OCI-LY7 (cell line): ENCODE measurements around the gene RAMP3. TPM values are rescaled to one million over a fixed set of nuclear protein-coding genes. Genes with fewer than 3 reads are reported as not detected.
A peak's percentile ranks its signal among the peaks of the same experiment; 100 is the strongest.
"Not testable (repeated sequence)": the region's sequence is repeated elsewhere in the genome, so short reads cannot be mapped to it uniquely, and the experiment has no call there.

Experiments
- BruUV-seq: library from RNA; stranded (reverse); fragments of 400-500 nt; replicated peaks from 2 replicates; lab custom pipeline; 2021; lab: Mats Ljungman, UMichigan
- CTCF ChIA-PET: fragments of 300-600 bp; sonication (Branson Sonifier 250); formaldehyde crosslinking; loops from one replicate; lab custom pipeline; 2022; ENCODE audit warnings: antibody characterized with exemption; ENCODE audit not compliant: unreplicated experiment; lab: Charles Lee
- POLR2A ChIA-PET: fragments of 300-600 bp; sonication (Branson Sonifier 250); formaldehyde crosslinking; loops from one replicate; lab custom pipeline; 2022; ENCODE audit warnings: antibody characterized with exemption; lab: Charles Lee
- DNase-seq: peaks from one replicate; pipeline ENCODE4 v3.0.0-alpha.2; 2015; ENCODE audit warnings: low spot score
- H2AFZ ChIP-seq: fragments of 200-600 bp; sonication (generic), shearing (Covaris generic); 2 replicates; pipeline ENCODE4 v1.6.1; 2014; ENCODE audit warnings: mild to moderate bottlenecking, antibody characterized with exemption, low read length, moderate library complexity
- H3K27ac ChIP-seq: fragments of 200-600 bp; sonication (generic); 2 replicates; pipeline ENCODE4 v1.5.1; 2014; ENCODE audit warnings: mixed run types, low read depth, mild to moderate bottlenecking, moderate library complexity, low read length, inconsistent platforms; ENCODE audit not compliant: poor library complexity, severe bottlenecking
- H3K36me3 ChIP-seq: fragments of 200-600 bp; sonication (generic); 2 replicates; pipeline ENCODE4 v1.6.1; 2014; ENCODE audit warnings: mild to moderate bottlenecking, antibody characterized with exemption, low read length, moderate library complexity, mixed read lengths; ENCODE audit not compliant: insufficient read depth
- H3K4me1 ChIP-seq: fragments of 200-600 bp; sonication (generic); 2 replicates; pipeline ENCODE4 v1.5.1; 2014; ENCODE audit warnings: mild to moderate bottlenecking, low read length; ENCODE audit not compliant: insufficient read depth, poor library complexity, severe bottlenecking
- H3K4me2 ChIP-seq: fragments of 200-600 bp; sonication (generic); 2 replicates; pipeline ENCODE4 v1.6.1; 2014; ENCODE audit warnings: mild to moderate bottlenecking, low read length
- H3K4me3 ChIP-seq: fragments of 200-600 bp; sonication (generic); 2 replicates; pipeline ENCODE4 v1.5.1; 2014; ENCODE audit warnings: mild to moderate bottlenecking, low read depth, low read length; ENCODE audit not compliant: poor library complexity, severe bottlenecking
- H3K79me2 ChIP-seq: fragments of 200-600 bp; sonication (generic); 2 replicates; pipeline ENCODE4 v1.6.1; 2016; ENCODE audit warnings: low read depth, mild to moderate bottlenecking, low read length, moderate library complexity, mixed read lengths; ENCODE audit not compliant: insufficient read depth
- H3K9me2 ChIP-seq: fragments of 200-600 bp; sonication (generic); 2 replicates; pipeline ENCODE4 v1.6.1; 2016; ENCODE audit warnings: mild to moderate bottlenecking, low read length, mixed read lengths; ENCODE audit not compliant: insufficient read depth
- H3K9me3 ChIP-seq: fragments of 200-600 bp; sonication (generic); 2 replicates; pipeline ENCODE4 v1.6.1; 2014; ENCODE audit warnings: mild to moderate bottlenecking, mixed run types, low read length, mixed read lengths
- H4K20me1 ChIP-seq: fragments of 200-600 bp; sonication (generic); 2 replicates; pipeline ENCODE4 v1.6.1; 2014; ENCODE audit warnings: mild to moderate bottlenecking, antibody characterized with exemption, low read length, moderate library complexity, mixed read lengths; ENCODE audit not compliant: insufficient read depth
- EZH2phosphoT487 ChIP-seq: fragments of 200-600 bp; sonication (generic); IDR thresholded peaks from 2 replicates; pipeline ENCODE4 v1.6.1; 2018; ENCODE audit warnings: low read depth, borderline replicate concordance, mild to moderate bottlenecking, mixed run types, antibody characterized with exemption, low read length, moderate library complexity, mixed read lengths
- intact Hi-C: fragments of 100-400 bp; cut with micrococcal nuclease; formaldehyde crosslinking; loops from one replicate; pipeline ENCODE4 v1.10.0; 2022; ENCODE audit not compliant: unreplicated experiment
- total RNA-seq, 2 experiments: library from RNA; depleted of rRNA in 1 of 2; stranded (reverse); fragments of >200 nt in 1 of 2; shearing (Covaris generic) in 1 of 2; gene quantifications; 2 replicates each; pipeline ENCODE4 v1.2.3, GENCODE V29; 2014 to 2022
- TF ChIP-seq, protein P1 (sequence below): fragments of 200-600 bp; sonication (generic); conservative IDR thresholded peaks from 2 replicates; pipeline ENCODE4 v1.5.1; 2014; ENCODE audit warnings: mild to moderate bottlenecking, antibody characterized with exemption, low read length, moderate library complexity, mixed read lengths

The RAMP3 gene
- total RNA-seq, 2 experiments from 2014 or later = not detected

DNA sequence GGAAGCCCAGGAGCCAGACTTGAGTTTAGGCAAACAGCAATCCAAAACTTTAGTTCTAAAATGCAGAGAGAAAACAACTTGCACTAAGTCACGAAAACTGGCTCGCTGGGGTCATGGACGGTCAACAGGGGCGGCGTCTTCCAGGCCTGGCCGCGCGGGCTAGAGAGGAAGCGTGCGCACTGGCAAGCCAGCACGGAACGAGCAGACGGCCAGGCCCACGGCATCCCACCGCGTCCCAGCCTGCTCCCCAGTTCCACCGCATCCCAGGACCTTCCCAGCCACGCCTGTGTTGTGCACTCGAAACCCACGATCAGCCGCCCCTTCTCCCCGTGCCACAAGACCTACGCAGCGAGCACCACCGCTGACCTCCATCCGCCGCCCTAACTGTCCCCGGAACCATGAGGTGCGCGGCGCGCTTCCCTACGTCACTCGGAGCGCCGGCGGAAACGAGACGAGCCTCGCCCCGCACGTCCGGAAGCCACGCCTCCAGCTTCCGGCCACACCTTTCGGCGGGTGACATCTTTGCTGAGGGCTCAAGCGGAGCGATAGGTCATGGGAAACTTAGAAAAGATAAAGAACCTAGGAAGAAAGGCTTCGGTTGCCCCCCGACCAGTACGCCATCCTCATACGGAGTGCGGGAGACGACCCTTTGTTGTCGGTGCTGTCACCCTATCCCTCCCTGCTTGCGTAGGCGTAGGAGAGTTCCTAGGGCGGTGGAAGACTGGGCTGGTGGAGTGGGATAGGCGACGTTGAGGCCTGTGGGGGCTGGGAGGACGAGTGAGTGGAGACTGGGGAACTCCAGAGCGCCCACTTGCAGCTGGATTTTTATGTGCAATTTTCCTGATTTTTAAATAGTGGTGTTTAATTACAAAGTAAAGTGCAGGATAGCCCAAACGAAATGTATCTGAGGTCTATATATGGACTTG, 46.0 kb upstream of the RAMP3 start, which contains the start of gene TBRG4:
Gene TBRG4 (minus strand): TSS at position 400 of the 926 bp plus-strand sequence. CDS start 2,460 bp downstream, outside the sequence.
- POLR2A ChIA-PET = interaction anchor here (0.6 to 2.4 kb wide), 7 partner anchors 12 to 223 kb away, joined by 3 to 14 read pairs (median 3); partner anchors contain the start of gene CCM2
- Histone ChIP-seq H3K79me2 (peaks cover 58% of the 10 kb centered on the region), H4K20me1 (peaks cover 27% of the 10 kb centered on the region), H3K9me2 (no peaks in the 10 kb centered on the region), H3K4me3 (peak within 1 kb of the TSS; percentile 85), H3K9me3 (no peaks in the 10 kb centered on the region), H3K36me3 (peaks cover 36% of the 10 kb centered on the region), H3K4me1 (peaks cover 46% of the 10 kb centered on the region), H2AFZ (peak within 1 kb of the TSS; percentile 14; the same call in 1 of the 2 replicates), H3K4me2 (peak within 1 kb of the TSS; percentile 63), H3K27ac (peak within 1 kb of the TSS; percentile 80)
- DNase-seq = peak; percentile 97
- CTCF ChIA-PET = no interaction called here
- intact Hi-C loops = loop anchor here (1.0 to 10.0 kb wide), 3 partner anchors 110 to 267 kb away; partner anchors contain the start of genes H2AZ2 and MYO1G
- TF ChIP-seq, protein P1, sequence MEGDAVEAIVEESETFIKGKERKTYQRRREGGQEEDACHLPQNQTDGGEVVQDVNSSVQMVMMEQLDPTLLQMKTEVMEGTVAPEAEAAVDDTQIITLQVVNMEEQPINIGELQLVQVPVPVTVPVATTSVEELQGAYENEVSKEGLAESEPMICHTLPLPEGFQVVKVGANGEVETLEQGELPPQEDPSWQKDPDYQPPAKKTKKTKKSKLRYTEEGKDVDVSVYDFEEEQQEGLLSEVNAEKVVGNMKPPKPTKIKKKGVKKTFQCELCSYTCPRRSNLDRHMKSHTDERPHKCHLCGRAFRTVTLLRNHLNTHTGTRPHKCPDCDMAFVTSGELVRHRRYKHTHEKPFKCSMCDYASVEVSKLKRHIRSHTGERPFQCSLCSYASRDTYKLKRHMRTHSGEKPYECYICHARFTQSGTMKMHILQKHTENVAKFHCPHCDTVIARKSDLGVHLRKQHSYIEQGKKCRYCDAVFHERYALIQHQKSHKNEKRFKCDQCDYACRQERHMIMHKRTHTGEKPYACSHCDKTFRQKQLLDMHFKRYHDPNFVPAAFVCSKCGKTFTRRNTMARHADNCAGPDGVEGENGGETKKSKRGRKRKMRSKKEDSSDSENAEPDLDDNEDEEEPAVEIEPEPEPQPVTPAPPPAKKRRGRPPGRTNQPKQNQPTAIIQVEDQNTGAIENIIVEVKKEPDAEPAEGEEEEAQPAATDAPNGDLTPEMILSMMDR = peak; percentile 77
- TF ChIP-seq EZH2phosphoT487 = no peak
- TSS peak; percentile 98 for BruUV-seq

DNA sequence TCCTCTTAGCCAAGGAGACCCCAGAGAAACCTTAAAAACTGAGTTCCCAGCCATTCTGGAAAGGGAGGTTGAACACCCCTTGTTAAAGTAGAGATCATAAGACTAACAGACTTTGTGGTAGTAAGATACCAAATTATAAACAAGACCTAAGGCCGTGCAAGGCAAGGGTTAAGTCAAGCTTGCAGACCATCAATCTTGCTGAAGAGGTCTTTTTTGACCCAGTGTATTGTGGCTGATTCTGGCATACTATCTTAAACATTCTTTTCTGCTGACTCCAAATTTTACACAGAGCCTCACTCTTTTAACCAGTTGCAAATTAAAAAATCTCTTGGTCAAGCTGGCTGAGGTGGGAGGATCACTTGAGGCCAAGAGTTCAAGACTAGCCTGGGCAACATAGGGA, 44.9 kb upstream of the RAMP3 start:
- H3K4me1 ChIP-seq = peaks cover 44% of the 10 kb centered on the region

DNA sequence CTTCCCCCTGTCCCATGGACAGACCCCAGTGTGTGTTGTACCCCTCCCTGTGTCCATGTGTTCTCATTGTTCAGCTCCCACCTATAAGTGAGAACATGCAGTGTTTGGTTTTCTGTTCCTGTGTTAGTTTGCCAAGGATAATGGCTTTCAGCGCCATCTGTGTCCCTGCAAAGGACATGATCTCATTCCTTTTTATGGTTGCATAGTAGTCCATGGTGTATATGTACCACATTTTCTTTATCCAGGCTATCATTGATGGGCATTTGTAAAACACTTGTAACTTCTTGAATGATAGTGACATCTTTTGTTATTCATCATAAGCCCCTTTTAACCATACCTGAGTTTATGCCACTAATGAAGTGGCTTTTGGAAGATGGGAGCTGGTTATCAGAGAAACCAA, 43.3 kb upstream of the RAMP3 start:
- H3K36me3 ChIP-seq, H3K9me3 ChIP-seq, H3K4me2 ChIP-seq, H3K9me2 ChIP-seq, H3K4me3 ChIP-seq, H4K20me1 ChIP-seq, H3K27ac ChIP-seq, DNase-seq, H2AFZ ChIP-seq, BruUV-seq, CTCF ChIA-PET: not testable (repeated sequence)
- intact Hi-C loops = loop anchor here (10.0 kb wide), 1 partner anchor 269 kb away; the partner anchor contains the start of gene H2AZ2
- H3K79me2 ChIP-seq = peaks cover 31% of the 10 kb centered on the region
- POLR2A ChIA-PET = interaction anchor here (0.6 to 1.8 kb wide), 5 partner anchors 9 to 261 kb away, joined by 3 to 7 read pairs (median 3); no protein-coding TSS in a partner anchor
- H3K4me1 ChIP-seq = peaks cover 39% of the 10 kb centered on the region

More for the DNA sequence above, 44.9 kb upstream of the RAMP3 start:
- intact Hi-C loops = loop anchor here (10.0 kb wide), 1 partner anchor 268 kb away; the partner anchor contains the start of gene H2AZ2
- no peaks in the 10 kb centered on the region for H3K9me2 ChIP-seq
- H3K4me3 ChIP-seq = peak overlapping the region; percentile 85
- ChIA-PET POLR2A (interaction anchor here (1.3 kb wide), 2 partner anchors 15 to 131 kb away, joined by 3 to 4 read pairs; no protein-coding TSS in a partner anchor), CTCF (no interaction called here)
- H3K79me2 ChIP-seq = peaks cover 47% of the 10 kb centered on the region
- H3K9me3 ChIP-seq = no peaks in the 10 kb centered on the region
- H3K36me3 ChIP-seq = peaks cover 26% of the 10 kb centered on the region
- peaks cover 20% of the 10 kb centered on the region for H4K20me1 ChIP-seq
- BruUV-seq = no TSS peak
- H3K4me2 ChIP-seq = peak overlapping the region; percentile 52
- H3K27ac ChIP-seq = peak overlapping the region; percentile 80
- TF ChIP-seq, protein P1 = no peak
- no peak for TF ChIP-seq EZH2phosphoT487
- DNase-seq = no peak
- H2AFZ ChIP-seq = no peak overlapping the region
